Left ventricle myocardium inferior (tissue), 1 donor: Measurements from ENCODE around the gene TOPORS. TPM values are rescaled to one million over a fixed set of nuclear protein-coding genes. Genes with fewer than 3 reads are reported as not detected.

Experiments used
- DNase-seq: peaks from one replicate; pipeline ENCODE4 v3.0.0-alpha.2; 2020
- H3K27ac ChIP-seq: fragments of 200-600 bp; replicated peaks from 2 replicates; pipeline ENCODE4 v1.8.0; 2021
- H3K27me3 ChIP-seq: fragments of 200-600 bp; 2 replicates; pipeline ENCODE4 v1.8.0; 2021; ENCODE audit warnings: low read depth
- H3K36me3 ChIP-seq: fragments of 200-600 bp; 2 replicates; pipeline ENCODE4 v1.8.0; 2021
- H3K4me1 ChIP-seq: fragments of 200-600 bp; 2 replicates; pipeline ENCODE4 v1.8.0; 2021
- H3K4me3 ChIP-seq: fragments of 200-600 bp; 2 replicates; pipeline ENCODE4 v1.8.0; 2021; ENCODE audit warnings: mild to moderate bottlenecking, moderate library complexity
- H3K9me3 ChIP-seq: fragments of 200-600 bp; replicated peaks from 2 replicates; pipeline ENCODE4 v1.8.0; 2021
- intact Hi-C: fragments of 100-400 bp; cut with micrococcal nuclease; formaldehyde crosslinking; loops from one replicate; pipeline ENCODE4 v1.11.0; 2022
- total RNA-seq: library from RNA; stranded (reverse); fragmentation: NEBNext Ultra II Directional; extraction: Animal tissue kit (Norgen Biotek cat#: 25700); gene quantifications from one replicate; pipeline ENCODE4 v1.2.1, GENCODE V29; 2021
- TF ChIP-seq, protein P1 (sequence below): fragments of 200-600 bp; IDR thresholded peaks from 2 replicates; pipeline ENCODE4 v1.8.0; 2021; ENCODE audit warnings: antibody characterized with exemption, mild to moderate bottlenecking, borderline replicate concordance
- donor health status: DM: no; HTN: yes; CAD: no; lungs with severe emphysema.

The TOPORS gene
- total RNA-seq, 1 donor from 2014 or later: 8.4 TPM

DNA sequence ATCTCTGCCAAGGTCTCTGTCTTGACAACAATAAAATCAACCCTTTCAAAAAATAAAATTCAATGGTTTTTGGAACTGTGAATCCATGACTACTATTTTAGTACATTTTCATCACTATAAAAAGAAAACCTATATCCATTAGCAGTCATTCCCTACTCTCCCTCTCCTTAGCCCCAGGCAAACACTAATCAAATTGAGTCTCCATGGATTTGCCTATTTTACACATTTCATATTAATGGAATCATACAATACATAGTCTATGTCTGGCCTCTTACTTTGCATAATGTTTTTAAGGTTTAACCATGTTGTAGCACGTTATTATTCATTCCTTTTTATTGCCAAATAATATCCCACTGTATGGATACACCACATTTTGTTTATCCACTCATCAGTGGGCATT lies 50.5 kb downstream of the TOPORS start:
- Histone ChIP-seq H3K36me3 (peaks cover 25% of the 10 kb centered on the region), H3K27me3 (no peaks in the 10 kb centered on the region), H3K9me3 (peaks cover 4% of the 10 kb centered on the region), H3K4me3 (no peak overlapping the region), H3K27ac (no peak overlapping the region), H3K4me1 (no peaks in the 10 kb centered on the region)
- TF ChIP-seq, protein P1, sequence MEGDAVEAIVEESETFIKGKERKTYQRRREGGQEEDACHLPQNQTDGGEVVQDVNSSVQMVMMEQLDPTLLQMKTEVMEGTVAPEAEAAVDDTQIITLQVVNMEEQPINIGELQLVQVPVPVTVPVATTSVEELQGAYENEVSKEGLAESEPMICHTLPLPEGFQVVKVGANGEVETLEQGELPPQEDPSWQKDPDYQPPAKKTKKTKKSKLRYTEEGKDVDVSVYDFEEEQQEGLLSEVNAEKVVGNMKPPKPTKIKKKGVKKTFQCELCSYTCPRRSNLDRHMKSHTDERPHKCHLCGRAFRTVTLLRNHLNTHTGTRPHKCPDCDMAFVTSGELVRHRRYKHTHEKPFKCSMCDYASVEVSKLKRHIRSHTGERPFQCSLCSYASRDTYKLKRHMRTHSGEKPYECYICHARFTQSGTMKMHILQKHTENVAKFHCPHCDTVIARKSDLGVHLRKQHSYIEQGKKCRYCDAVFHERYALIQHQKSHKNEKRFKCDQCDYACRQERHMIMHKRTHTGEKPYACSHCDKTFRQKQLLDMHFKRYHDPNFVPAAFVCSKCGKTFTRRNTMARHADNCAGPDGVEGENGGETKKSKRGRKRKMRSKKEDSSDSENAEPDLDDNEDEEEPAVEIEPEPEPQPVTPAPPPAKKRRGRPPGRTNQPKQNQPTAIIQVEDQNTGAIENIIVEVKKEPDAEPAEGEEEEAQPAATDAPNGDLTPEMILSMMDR: no peak
- intact Hi-C loops: no loop called here
- DNase-seq: no peak

DNA sequence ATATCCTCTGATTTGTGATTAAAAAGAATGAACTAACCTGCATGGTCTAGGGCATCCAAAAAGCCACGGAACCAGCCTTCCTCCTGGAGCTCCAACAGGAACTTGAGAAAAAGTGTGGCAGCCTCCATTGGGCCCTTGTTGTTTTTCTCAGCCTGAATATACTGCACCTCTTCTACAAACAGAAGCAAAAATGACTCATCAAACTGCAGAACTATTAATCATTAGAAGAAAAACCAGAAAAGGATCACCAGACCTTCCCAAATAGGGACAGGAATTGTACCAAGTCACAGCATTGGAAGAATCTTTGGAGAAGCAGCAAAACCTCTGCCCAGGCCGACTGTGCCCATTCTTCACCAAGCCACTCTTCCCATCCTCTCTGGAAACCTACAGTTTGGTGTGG lies 51.6 kb downstream of the TOPORS start:
- Histone ChIP-seq H3K36me3 (peaks cover 31% of the 10 kb centered on the region), H3K9me3 (peaks cover 4% of the 10 kb centered on the region), H3K27ac (no peak overlapping the region), H3K4me3 (no peak overlapping the region), H3K4me1 (no peaks in the 10 kb centered on the region), H3K27me3 (no peaks in the 10 kb centered on the region)
- TF ChIP-seq, protein P1: no peak
- intact Hi-C loops: no loop called here
- DNase-seq: no peak

DNA sequence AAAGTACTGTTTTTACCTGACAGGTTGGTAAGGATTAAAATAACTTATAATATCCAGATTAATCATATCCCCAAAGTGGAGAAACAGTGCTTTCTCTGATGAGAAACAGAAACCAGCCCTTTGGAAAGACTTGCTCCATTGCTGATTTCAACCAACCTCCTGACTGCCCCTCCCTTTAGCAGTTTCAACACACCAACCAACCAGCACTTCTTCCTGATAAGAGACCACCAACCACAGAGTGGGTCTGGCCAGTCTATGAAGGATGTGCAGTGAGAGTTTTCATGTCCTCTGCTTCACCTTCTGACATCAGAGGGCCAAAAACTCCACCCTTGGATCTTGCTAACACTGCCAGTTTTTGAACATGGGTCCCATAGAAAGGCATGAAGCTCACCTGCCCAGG lies 54.5 kb downstream of the TOPORS start:
- H3K9me3 ChIP-seq: peaks cover 4% of the 10 kb centered on the region
- H3K4me1 ChIP-seq: no peaks in the 10 kb centered on the region
- intact Hi-C loops: no loop called here
- H3K4me3 ChIP-seq: no peak overlapping the region
- peaks cover 35% of the 10 kb centered on the region for H3K36me3 ChIP-seq
- TF ChIP-seq, protein P1: no peak
- H3K27me3 ChIP-seq: no peaks in the 10 kb centered on the region
- no peak overlapping the region for H3K27ac ChIP-seq
- no peak for DNase-seq

DNA sequence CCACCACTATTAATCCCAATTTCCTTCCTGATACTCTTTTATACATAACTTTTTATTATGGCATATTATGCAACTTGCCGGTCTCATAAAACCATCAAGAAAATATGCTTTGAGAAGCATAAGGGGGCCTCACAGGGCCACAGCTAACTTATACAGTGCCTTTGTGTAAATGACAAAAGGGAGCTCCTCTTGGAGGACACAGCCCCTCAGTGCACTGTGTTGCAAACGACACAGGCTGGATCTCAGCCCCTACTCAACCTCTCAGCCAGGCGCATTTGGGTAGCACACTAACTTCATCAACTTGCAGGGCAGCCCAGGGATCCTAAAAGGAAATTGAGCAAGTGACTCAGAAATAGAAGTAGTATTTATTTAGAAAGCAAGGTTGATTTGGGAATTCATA lies 61.8 kb downstream of the TOPORS start:
- intact Hi-C loops: no loop called here

More for the DNA sequence above, 61.8 kb downstream of the TOPORS start:
- no peaks in the 10 kb centered on the region for H3K4me1 ChIP-seq
- no peak for DNase-seq
- no peaks in the 10 kb centered on the region for H3K27me3 ChIP-seq
- TF ChIP-seq, protein P1: no peak
- no peak overlapping the region for H3K4me3 ChIP-seq
- no peak overlapping the region for H3K27ac ChIP-seq
- peaks cover 57% of the 10 kb centered on the region for H3K36me3 ChIP-seq
- H3K9me3 ChIP-seq: no peaks in the 10 kb centered on the region

Other genes starting within 250 kb of the TOPORS start
- gene ACO1, start 167.9 kb downstream of the TOPORS start, total RNA-seq: 62.7 TPM
- 3.8 TPM for gene RIGI, start 26.4 kb downstream of the TOPORS start, total RNA-seq
- gene SMIM27, start 259 bp downstream of the TOPORS start, total RNA-seq: 17.3 TPM
- 174 TPM for gene NDUFB6, start 20.6 kb upstream of the TOPORS start, total RNA-seq
- not detected for gene TAF1L, start 83.1 kb upstream of the TOPORS start, total RNA-seq
- not detected for gene TMEM215, start 231.0 kb upstream of the TOPORS start, total RNA-seq